Activated naive CD4-positive, alpha-beta T cell treated with Interleukin-2 at 50 U/mL for 16 hours (primary cell): ENCODE data around the gene OR2T12.
"Not testable (repeated sequence)": the region's sequence is repeated elsewhere in the genome, so short reads cannot be mapped to it uniquely, and the experiment has no call there.

Experiments
- DNase-seq: peaks from one replicate; pipeline ENCODE4 v3.0.0-alpha.2; 2020

The OR2T12 gene, protein sequence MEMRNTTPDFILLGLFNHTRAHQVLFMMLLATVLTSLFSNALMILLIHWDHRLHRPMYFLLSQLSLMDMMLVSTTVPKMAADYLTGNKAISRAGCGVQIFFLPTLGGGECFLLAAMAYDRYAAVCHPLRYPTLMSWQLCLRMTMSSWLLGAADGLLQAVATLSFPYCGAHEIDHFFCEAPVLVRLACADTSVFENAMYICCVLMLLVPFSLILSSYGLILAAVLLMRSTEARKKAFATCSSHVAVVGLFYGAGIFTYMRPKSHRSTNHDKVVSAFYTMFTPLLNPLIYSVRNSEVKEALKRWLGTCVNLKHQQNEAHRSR

DNA sequence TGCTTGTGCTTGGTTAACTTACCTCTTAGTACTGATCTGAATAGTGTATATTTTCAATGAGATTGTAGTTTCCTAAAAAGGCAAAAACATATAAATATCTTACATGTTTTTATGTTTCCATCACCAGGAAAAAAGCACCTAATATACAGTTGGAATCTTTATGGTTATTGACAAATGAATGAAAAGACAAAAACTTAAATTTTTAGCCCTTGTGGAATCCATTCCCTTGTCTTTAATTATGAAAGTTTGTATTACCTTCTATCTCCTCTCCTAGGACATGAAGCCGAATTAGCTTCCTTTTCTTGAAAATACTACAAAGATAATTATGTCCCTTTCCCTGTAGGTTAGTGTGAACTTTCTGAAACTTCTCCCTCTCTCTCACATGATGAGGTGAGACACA is at the start of gene OR2T12:
Gene OR2T12, minus strand, starts transcription at position 101 of the 400 bp plus-strand sequence. CDS start 7,846 bp downstream, outside the sequence.
- no peak for DNase-seq

DNA sequence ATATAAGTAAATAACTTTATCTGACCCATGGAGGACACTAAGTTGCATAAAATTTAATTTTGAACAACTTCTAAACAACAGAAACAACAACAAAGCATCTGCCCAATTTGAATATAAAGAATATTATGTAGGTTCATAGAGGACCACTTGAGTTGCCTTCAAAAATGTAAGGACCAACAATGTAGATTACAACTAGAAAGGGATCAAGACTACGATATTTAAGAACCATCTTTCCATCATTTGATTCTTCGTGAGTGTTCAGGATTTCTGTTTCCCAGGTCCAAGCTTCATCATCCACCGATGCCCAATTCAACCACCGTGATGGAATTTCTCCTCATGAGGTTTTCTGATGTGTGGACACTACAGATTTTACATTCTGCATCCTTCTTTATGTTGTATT is 45.3 kb upstream of the OR2T12 start, which contains the start of gene OR14C36:
Gene OR14C36, plus strand, starts transcription at position 301 of the 400 bp plus-strand sequence. Its CDS starts 0 bp downstream, at position 301.
- no peak for DNase-seq

DNA sequence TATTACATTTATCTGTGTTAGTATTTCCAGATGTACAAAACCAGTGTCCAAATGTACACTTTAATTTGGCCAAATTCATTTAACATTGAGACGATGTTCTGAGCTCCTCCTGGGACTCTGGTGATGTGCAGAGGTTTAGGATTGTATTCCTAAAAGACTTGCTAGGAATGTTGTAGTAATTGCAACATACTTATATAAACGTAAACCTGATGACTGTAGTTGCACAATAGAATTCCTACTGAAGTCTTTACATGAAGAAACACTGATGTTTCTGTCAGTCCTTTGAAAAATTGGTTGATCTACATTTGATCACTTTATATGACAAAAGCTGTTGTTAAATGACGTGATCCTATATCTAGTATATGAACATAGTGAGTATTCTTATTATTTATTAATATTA is 40.2 kb upstream of the OR2T12 start:
- no peak for DNase-seq

DNA sequence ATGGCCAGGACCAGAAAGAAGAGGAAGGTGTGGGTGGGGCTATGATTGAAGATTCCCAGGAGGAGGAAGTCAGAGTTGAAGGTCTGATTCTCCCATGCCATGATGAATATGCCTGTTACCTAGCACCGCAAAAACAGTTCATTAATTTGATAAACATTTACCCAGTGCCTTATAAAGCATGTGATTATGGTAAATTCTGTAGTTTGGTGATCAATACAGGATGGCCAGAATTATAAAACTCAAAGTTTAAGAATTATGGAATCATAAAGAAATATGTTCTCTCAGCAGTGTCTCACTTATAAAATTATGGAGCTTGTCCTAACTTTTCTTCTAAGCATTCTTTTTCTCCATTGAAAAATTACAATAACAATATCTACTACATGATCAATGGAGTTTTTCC is 21.2 kb upstream of the OR2T12 start, which contains the start of gene OR2M7:
Gene OR2M7, minus strand, starts transcription at position 101 of the 400 bp plus-strand sequence. Its CDS starts 0 bp downstream, at position 101.
- no peak for DNase-seq

DNA sequence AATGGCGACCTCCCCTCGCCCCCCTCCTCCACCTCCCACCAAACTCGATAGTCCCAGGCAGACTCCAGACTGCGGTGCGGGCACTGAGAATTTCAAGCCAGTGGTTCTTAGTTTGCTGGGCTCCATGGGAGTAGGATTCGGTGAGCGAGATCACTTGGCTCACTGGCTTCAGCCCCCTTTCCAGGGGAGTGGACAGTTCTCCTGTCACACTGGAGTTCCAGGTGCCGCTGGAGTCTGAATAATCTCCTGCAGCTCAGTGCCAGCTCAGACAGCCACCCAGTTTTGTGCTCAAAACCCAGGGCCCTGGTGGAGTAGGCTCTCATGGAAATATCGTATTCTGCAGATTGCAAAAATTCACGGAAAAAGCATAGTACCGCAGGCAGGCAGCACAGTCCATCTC is 13.6 kb upstream of the OR2T12 start:
- no peak for DNase-seq

DNA sequence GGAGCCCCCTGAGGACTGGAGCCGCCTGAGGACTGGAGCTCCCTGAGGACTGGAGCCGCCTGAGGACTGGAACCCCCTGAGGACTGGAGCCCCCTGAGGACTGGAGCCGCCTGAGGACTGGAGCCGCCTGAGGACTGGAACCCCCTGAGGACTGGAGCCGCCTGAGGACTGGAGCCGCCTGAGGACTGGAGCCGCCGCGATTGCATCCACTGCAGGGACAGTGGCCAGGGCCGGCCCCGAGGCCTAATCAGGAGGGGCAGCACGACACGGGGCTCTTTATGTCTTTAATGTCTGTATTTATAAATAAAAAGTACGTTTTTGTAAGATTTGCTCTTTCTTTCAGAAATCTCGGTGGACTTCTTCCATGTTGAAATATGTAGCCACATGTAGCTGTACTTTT is 3.5 kb upstream of the OR2T12 start:
- not testable (repeated sequence) for DNase-seq

DNA sequence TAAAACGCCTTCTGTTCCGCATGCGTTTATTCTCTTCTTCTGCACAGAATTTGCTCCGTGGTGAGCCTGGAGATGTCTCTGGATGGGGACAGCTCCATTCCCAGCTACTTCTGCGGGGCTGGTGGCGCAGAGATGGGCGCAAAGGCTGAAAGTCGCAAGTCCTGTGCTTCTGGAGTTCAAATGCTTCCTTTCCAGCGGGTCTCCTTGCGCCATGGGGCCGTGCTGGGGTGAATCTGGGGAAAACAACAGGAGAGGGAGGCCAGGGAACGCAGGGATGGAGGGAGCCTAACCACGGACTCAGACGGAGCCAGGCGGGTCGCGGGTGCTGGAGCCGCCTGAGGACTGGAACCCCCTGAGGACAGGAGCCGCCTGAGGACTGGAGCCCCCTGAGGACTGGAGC is 2.9 kb upstream of the OR2T12 start:
- DNase-seq: no peak

DNA sequence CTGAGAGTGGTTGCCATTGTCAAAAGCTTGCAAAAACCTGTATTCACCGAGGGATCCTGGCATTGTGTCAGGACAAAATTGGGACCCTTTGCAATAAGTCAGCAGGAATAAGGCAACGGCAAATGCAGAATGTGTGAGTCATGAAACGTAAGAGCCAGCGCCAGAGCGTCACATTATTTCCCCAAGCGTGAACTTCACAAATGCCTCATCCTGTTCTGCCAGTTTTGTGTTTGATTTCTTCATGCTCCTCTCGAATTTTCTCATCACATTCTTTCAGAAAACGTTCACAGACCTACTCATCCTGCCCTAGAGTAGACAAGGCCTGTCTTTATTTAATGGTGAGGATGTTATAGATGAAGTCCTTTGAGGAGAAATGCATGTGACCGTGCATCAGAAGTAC is 2.4 kb upstream of the OR2T12 start:
- DNase-seq: not testable (repeated sequence)

DNA sequence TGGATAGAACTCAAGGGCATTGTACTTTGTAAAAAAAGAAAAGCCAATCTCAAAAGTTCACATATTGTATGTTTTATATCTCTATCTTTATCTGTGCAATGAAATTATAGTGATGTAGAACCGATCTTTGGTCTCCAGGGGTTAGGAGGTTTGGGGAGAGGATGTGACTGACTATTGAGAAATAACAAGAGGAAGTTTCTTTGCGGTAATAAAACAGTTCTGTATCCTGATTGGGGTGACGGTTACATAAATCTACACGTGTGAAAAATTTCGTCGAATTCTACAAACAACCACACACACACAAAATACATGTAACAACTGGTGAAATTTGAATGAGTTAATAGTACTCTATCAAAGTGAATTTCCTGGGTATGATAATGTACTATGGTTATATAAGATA is 14.8 kb downstream of the OR2T12 start:
- DNase-seq: no peak

DNA sequence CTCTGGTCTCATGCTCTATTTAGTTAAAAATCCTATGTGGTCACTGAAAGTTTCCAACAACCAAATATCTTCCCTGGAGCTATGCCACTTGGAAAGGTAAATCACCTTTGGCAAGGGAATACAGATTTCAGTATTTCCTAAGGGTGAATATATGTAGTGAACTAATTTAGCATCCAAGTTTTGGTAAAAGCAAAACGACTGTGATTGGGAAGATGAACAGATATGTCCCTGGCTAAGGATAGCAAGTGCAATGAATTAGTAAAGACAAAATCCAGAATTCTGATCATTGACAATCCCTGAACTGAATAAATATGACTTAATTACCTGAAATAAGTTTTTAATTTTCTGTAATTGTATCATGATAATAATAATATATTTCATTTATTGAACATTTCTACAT is 25.3 kb downstream of the OR2T12 start, which contains the start of gene OR2T33:
Gene OR2T33, minus strand, starts transcription at position 101 of the 400 bp plus-strand sequence. CDS start 4,162 bp downstream, outside the sequence.
- DNase-seq: no peak

DNA sequence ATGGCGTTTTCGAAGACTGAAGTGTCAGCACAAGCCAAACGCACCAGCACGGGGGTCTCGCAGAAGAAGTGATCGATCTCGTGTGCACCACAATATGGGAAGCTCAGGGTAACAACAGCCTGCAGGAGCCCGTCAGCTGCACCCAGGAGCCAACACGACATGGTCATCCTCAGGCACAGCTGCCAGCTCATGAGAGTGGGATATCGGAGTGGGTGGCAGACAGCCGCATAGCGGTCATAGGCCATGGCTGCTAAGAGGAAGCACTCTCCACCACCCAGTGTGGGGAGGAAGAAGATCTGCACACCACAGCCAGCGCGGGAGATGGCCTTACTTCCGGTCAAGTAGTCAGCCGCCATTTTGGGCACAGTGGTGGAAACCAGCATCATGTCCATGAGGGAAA is 30.0 kb downstream of the OR2T12 start:
- DNase-seq: not testable (repeated sequence)

DNA sequence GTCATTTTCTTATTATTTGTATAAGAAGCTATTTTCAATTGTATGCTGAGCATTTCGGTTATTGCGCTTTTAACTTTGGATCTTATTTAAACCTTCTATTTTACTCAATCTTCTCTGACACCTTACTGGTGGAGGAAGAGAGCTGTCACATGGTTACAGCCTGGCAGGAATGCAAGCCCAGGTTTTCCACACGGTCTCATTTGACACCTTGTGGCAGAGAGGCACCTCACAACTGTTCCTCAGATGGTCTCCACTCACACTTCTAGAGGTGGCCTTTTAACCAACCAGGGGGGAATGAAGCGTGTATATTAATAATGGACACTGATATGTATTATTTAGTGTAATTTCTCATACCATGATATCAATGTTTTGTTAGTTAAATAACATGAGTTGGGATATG is 35.0 kb downstream of the OR2T12 start:
- no peak for DNase-seq

DNA sequence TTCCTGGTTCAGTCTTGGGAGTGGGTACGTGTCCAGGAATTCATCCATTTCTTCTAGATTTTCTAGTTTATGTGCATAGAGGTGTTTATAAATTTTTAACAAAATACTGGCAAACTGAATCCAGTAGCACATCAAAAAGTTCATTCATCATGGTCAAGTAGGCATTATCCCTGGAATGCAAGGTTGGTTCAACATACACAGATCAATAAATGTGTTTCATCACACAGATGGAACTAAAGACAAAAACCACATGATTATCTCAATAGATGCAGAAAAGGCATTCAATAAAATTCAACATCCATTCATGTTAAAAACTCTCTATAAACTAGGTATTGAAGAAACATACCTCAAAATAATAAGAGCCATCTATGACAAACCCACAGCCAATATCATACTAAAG is 43.9 kb downstream of the OR2T12 start:
- not testable (repeated sequence) for DNase-seq

DNA sequence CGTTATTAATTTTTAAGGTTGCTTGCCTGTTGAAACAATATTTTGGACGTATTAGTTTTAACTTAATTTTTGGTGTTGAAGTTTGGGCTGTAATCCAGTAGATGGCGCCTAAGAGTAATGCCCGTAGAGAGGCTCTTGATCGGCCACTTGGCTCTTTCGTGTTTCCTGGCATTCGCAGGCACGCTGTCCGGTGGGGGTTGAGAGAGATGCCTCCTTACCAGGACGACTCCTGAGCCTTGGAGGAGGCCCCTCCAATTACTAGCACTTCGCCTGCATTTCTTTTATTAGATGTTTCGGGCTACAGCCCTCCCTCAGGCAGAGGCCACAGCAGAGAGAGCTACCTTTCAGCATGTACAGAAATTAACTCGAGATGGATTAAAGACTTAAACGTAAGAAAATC is 60.0 kb downstream of the OR2T12 start:
- DNase-seq: no peak
